ENCODE results near the gene PRSS27. TPM values are rescaled to one million over a fixed set of nuclear protein-coding genes. Genes with fewer than 3 reads are reported as not detected.

Gene PRSS27
- total and polyA plus RNA-seq, 2 experiments from 2014 or later: 12.1 to 17.0 TPM

DNA sequence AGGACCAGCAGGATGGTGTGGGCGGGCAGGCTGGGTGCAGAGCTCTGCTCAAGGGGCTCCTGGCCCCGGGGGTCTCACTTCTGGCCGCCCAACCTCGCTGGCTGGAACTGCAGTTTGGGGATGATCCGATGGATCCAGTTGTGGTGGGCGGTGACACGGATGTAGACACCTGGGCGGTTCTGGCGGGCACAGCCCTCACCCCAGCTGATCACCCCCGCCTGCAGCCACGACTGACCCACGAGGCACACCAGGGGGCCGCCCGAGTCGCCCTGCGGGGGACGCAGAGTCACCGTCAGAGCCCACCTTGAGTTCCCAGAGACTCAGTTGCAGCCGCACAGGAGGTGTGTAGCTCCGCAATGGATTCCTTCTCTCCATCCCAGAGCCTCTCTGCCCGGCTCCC, 7.5 kb downstream of the PRSS27 start:
- no peaks in the 10 kb centered on the region for H3K4me1 ChIP-seq (ENCODE audit: low read depth)
- no peaks in the 10 kb centered on the region for H3K9me3 ChIP-seq (ENCODE audit: low read depth)
- no peaks in the 10 kb centered on the region for H3K27me3 ChIP-seq
- H3K27ac ChIP-seq: no peak overlapping the region
- no peak for DNase-seq (ENCODE audit: low read depth in 1 of 2, low spot score in 1 of 2)
- H3K4me3 ChIP-seq: no peak overlapping the region
- H3K36me3 ChIP-seq: peaks cover 8% of the 10 kb centered on the region
- TF ChIP-seq, protein P1, sequence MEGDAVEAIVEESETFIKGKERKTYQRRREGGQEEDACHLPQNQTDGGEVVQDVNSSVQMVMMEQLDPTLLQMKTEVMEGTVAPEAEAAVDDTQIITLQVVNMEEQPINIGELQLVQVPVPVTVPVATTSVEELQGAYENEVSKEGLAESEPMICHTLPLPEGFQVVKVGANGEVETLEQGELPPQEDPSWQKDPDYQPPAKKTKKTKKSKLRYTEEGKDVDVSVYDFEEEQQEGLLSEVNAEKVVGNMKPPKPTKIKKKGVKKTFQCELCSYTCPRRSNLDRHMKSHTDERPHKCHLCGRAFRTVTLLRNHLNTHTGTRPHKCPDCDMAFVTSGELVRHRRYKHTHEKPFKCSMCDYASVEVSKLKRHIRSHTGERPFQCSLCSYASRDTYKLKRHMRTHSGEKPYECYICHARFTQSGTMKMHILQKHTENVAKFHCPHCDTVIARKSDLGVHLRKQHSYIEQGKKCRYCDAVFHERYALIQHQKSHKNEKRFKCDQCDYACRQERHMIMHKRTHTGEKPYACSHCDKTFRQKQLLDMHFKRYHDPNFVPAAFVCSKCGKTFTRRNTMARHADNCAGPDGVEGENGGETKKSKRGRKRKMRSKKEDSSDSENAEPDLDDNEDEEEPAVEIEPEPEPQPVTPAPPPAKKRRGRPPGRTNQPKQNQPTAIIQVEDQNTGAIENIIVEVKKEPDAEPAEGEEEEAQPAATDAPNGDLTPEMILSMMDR (IDR thresholded peaks at IDR 0.05; ENCODE audit: low read depth, low read length): no peak

- Histone ChIP-seq H3K4me1 (ENCODE audit: low read depth) (no peaks in the 10 kb centered on the region), H3K4me3 (no peak overlapping the region), H3K9me3 (ENCODE audit: low read depth) (no peaks in the 10 kb centered on the region), H3K27ac (no peak overlapping the region), H3K27me3 (no peaks in the 10 kb centered on the region), H3K36me3 (peaks cover 12% of the 10 kb centered on the region)
- TF ChIP-seq, protein P1 (IDR thresholded peaks at IDR 0.05; ENCODE audit: low read depth, low read length): no peak
- no peak for DNase-seq (ENCODE audit: low read depth in 1 of 2, low spot score in 1 of 2)
Observed at GRCh38 chr16:2712063-2712441, 8.0 kb downstream of the PRSS27 start.

GRCh38 chr16:2711370-2712062, 8.5 kb downstream of the PRSS27 start:
- TF ChIP-seq, protein P1 (IDR thresholded peaks at IDR 0.05; ENCODE audit: low read depth, low read length): no peak
- H3K27me3 ChIP-seq: no peaks in the 10 kb centered on the region
- DNase-seq (ENCODE audit: low read depth in 1 of 2, low spot score in 1 of 2): no peak

DNA sequence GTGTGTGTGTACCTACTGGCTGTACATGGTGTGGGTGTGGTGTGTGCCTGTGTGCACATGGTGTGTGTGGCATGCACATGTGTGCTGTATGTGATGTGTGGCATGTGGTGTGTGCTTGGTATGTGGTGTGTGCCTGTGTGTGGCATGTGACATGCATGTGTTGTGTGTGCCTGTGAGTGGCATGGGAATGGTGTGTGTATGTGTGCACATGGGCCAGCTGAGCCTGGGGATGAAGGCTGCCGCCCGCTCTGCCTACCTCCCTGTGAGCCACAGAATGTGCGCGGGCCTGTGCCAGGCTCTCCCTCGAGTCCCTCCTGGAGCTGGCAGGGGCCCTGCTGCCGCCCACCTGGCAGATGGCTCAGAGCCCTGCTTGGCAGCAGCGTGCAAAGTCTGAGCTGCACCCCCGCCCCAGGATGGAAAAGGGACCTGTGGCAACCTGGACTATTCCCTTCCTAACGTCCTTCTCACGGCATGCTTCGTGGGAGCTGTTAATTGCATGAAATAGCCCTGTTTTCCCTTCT, 9.3 kb downstream of the PRSS27 start:
- TF ChIP-seq, protein P1 (IDR thresholded peaks at IDR 0.05; ENCODE audit: low read depth, low read length): no peak
- Histone ChIP-seq H3K36me3 (peaks cover 13% of the 10 kb centered on the region), H3K4me3 (no peak overlapping the region), H3K27ac (no peak overlapping the region), H3K4me1 (ENCODE audit: low read depth) (no peaks in the 10 kb centered on the region), H3K9me3 (ENCODE audit: low read depth) (no peaks in the 10 kb centered on the region), H3K27me3 (no peaks in the 10 kb centered on the region)
- no peak for DNase-seq (ENCODE audit: low read depth in 1 of 2, low spot score in 1 of 2)

More at GRCh38 chr16:2711370-2712062, 8.5 kb downstream of the PRSS27 start:
- Histone ChIP-seq H3K4me3 (no peak overlapping the region), H3K36me3 (peaks cover 13% of the 10 kb centered on the region), H3K27ac (no peak overlapping the region), H3K9me3 (ENCODE audit: low read depth) (no peaks in the 10 kb centered on the region), H3K4me1 (ENCODE audit: low read depth) (no peaks in the 10 kb centered on the region)

DNA sequence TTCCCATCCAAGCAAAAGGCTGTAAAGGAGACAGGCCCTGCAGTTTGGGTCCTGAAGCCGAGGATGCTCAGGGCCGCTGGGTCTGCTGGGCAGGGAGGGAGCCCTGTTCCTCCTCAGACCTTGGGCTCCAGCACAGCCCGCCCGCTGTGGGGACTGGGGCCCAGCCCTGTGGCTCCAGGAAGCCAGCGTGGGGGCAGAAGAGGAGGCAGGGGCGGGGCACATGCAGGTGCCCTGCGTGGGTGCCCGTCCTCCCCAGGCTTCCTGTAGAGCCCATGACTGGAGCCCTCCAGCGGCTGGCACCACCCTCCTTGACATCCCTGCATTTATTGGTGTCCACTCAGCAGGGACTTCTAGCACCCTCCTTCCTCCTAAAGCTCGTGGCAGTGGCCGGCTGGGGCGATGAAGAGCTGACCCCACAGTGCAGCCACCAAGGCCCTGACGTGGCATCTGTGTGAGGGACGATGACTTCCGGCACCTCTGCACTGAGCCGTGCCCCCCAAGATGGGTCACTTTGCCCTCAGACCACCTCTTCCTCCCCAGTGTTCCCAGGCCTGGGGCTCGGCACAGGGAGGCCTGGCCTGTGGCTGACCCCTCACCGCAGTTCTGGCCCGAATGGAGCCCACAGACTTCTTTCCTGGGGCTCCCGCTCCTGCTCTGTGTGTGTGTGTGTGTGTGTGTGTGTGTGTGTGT, 9.9 kb downstream of the PRSS27 start:
- Histone ChIP-seq H3K4me1 (ENCODE audit: low read depth) (no peaks in the 10 kb centered on the region), H3K36me3 (peaks cover 13% of the 10 kb centered on the region), H3K9me3 (ENCODE audit: low read depth) (no peaks in the 10 kb centered on the region), H3K27me3 (no peaks in the 10 kb centered on the region), H3K4me3 (no peak overlapping the region), H3K27ac (no peak overlapping the region)
- no peak for DNase-seq (ENCODE audit: low read depth in 1 of 2, low spot score in 1 of 2)
- TF ChIP-seq, protein P1 (IDR thresholded peaks at IDR 0.05; ENCODE audit: low read depth, low read length): no peak
